ENCODE results near the gene OCA2.
"Not testable (repeated sequence)": the region's sequence is repeated elsewhere in the genome, so short reads cannot be mapped to it uniquely, and the experiment has no call there.

The OCA2 gene

GRCh38 chr15:28002136-28002861, 96.8 kb downstream of the OCA2 start:
- DNase-seq (ENCODE audit: low spot score) = no peak

- no peak for DNase-seq (ENCODE audit: low spot score)
These were observed 97.5 kb downstream of the OCA2 start for GRCh38 chr15:28001641-28002040.

DNA sequence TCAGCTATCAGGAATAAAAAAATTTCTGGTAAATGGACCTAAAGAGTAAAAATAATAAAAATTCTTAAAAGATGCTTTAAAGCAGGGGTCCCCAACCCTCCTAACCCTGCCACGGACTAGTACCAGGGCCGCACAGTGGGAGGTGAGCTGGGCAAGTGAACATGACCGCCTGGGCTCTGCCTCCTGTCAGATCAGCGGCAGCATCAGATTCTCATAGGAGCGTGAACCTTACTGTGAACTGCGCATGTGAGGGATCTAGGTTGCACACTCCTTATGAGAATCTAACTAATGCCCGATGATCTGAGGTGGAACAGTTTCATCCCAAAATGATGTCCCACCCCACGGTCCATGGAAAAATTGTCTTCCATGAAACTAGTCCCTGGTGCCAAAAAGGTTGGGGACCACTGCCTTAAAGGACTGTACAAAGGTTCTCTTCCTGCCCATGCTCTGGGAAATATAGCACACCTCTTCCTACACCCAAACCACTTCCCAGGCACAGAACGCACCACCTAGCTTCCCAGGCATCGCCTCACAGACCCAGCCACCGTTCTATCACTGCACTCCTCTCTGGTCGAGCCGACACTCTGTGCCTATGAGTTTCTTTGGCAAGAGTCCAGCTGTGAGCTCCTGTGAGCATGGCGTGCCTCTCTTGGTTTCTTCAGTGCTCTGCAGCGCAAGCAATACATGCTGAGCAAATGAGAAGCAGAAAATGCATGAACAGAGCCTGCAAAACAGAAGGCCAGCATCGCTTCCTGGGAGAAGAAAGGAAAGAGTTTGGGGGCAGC, 104.9 kb downstream of the OCA2 start:
- no peak for DNase-seq (ENCODE audit: low spot score)

GRCh38 chr15:27993544-27993943, 105.6 kb downstream of the OCA2 start:
- no peak for DNase-seq (ENCODE audit: low spot score)

DNA sequence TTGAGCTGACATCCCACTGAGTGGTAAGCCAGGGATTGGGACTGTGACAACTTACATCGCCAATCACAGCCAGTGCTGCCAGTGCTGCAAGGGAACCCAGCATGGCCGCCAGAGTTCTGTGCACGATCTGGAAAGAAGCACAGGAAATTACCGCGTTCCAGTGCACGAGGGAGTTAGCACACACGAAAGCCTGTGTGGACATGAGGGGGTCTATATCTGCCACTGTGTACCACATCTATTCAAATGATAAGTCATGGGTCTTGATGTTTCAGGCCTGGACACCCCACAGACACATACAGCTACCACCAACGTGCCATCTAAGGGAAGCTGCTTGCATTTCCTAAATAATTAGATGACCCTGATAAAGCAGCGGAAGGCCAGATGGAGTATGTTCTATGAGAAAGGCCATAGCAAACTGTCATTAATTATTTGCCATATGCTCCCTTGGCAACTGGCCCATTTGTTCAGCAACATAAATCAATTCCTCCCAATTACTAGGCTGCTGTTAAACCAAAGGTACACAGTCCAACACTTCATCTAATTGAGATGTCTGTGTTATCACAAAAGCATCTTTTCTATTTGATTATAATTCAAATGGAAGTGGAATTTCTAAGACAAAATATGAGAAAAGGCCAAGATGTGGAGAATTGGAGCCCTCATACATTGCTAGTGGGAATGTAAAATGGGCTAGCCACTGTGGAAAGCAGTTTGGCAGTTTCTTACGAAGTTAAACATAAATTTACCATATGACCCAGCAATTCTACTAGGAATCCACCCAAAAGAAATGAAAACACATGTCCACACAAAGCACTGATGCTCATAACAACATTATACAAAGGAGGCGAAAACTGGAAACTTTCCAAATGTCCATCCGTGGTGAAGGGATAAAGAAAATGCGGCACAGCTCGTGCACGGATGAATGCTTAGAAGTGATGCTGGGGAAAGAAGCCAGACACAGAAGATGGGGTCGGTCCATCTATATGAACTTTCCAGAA, 108.3 kb downstream of the OCA2 start:
- DNase-seq (ENCODE audit: low spot score) = no peak

GRCh38 chr15:27989838-27990237, 109.3 kb downstream of the OCA2 start:
- DNase-seq (ENCODE audit: low spot score) = no peak

GRCh38 chr15:27989427-27989826, 109.7 kb downstream of the OCA2 start:
- no peak for DNase-seq (ENCODE audit: low spot score)

DNA sequence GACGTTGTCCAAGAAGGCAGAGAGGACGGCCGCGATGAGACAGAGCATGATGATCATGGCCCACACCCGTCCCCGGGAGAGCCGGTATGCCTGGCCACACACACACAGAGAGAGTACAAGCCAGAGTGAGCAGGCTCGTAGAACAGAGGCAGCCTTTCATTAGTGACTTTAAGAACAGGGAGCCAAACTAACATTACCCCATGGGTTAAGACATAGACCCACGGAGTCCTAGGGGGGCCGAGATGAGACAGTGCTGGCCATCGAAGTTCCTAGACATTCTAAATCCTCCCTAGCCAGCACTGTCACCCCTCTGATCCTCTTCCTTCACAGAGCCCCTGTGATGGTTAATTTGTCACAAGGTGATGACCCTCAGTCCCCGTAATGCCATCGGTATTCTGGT, 114.0 kb downstream of the OCA2 start:
- no peak for DNase-seq (ENCODE audit: low spot score)

- DNase-seq (ENCODE audit: low spot score) = no peak
These were observed 115.6 kb downstream of the OCA2 start for GRCh38 chr15:27983496-27983895.

DNA sequence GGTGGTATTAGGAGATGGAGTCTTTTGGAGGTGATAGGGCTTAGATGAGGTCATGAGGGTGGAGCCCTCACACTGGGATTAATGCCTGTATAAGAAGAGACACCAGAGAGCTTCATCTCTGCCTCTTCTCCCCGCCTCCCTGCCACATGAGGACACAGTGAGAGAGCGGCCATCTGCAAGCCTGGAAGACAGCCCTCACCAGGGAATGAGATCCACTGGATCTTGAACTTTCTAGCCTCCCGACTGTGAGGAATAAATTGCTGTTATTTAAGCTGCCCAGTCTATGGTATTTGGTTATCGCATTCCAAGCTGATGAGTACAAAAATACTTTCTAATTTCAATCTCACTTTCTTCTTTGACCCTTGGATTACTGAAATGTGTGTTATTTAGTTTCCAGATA, 121.4 kb downstream of the OCA2 start:
- no peak for DNase-seq (ENCODE audit: low spot score)

DNA sequence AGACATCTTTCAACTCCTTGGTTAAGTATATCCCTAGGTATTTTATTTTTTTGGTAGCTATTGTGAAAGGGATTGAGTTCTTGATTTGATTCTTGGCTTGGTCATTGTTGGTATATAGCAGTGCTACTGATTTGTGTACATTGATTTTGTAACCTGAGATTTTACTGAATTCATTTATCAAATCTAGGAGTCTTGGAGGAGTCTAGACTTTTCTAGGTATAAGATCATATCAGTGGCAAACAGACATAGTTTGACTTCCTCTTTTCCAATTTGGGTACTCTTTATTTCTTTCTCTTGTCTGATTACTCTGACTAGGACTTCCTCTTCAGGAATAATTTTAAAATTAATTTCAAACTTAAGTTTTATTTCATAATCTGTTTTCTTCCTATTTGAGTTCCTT, 125.2 kb downstream of the OCA2 start:
- no peak for DNase-seq (ENCODE audit: low spot score)

GRCh38 chr15:27970661-27971392, 128.3 kb downstream of the OCA2 start:
- DNase-seq (ENCODE audit: low spot score) = no peak

DNA sequence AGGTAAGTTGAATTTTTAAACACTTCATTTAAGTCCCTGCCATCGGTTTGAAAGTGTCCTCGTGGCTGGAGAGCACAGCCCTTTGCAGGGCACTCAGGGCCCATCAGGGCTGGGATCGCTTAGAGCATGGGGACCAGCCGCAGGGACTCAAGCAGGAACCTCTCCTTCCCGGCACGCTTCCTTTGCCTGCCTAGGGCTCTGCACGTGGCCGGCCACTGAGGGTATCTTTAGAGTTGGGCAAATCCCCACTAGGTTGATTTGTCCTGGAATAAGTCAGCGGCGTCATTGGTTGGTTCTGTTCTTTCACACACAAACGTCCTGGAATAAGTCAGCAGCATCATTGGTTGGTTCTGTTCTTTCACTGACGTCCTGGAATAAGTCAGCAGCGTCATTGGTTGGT, 131.6 kb downstream of the OCA2 start:
- no peak for DNase-seq (ENCODE audit: low spot score)

DNA sequence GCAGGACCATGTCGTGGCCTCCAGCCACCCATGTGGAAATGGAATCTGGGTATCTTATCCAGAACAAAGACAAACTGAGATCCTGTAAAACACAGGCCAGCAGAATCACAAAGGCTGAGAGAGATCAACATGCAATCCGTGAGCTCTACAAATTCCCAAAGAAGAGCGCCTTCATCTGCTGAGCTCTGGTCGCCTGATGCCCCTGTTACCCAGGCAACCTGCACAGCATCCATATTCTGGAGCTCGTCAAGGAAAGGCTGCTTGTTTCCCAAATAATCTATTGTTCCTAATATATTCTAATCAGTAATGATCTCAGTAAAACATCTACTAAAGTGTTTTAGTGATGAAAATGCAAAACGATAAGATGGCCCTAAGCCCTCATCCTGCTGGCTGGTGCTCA, 133.6 kb downstream of the OCA2 start:
- DNase-seq (ENCODE audit: low spot score) = no peak

DNA sequence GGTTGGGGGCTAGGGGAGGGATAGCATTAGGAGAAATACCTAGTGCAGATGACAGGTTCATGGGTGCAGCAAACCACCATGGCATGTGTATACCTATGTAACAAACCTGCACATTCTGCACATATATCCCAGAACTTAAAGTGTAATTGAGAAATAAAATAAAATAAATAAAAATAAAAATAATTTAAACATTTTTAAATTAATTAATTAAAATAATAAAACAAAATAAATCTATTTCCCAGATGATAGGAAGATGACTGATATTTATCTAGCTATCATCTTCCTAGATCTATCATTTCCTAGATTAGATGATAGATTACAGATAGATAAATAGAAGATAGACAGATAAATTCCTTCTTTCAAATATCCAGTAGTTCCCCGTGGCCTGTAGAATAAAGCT, 137.3 kb downstream of the OCA2 start:
- DNase-seq (ENCODE audit: low spot score) = no peak

GRCh38 chr15:27958911-27959578, 140.1 kb downstream of the OCA2 start:
- no peak for DNase-seq (ENCODE audit: low spot score)

GRCh38 chr15:27956285-27956684, 142.8 kb downstream of the OCA2 start:
- no peak for DNase-seq (ENCODE audit: low spot score)

DNA sequence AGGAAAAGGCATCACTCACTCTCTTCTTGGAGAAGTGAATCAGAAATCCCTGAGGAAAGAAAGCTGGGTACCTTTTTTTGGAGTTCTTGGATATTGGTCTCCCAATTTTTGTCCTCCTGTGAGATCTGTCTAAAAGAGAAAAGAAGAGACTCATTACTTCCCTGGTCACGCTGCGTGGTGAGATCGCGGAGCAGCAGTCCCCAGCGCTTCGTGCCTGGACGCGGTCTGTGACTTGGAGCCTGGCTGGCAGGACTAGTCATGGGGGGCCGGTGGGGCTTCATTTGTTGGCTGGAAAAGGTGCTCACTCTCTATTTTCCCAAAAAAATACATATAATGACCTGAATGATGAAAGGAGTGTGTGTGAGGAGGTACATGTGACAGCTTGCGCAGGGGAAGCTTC, 144.0 kb downstream of the OCA2 start:
- DNase-seq (ENCODE audit: low spot score) = no peak

GRCh38 chr15:27952593-27952992, 146.5 kb downstream of the OCA2 start:
- not testable (repeated sequence) for DNase-seq (ENCODE audit: low spot score)

DNA sequence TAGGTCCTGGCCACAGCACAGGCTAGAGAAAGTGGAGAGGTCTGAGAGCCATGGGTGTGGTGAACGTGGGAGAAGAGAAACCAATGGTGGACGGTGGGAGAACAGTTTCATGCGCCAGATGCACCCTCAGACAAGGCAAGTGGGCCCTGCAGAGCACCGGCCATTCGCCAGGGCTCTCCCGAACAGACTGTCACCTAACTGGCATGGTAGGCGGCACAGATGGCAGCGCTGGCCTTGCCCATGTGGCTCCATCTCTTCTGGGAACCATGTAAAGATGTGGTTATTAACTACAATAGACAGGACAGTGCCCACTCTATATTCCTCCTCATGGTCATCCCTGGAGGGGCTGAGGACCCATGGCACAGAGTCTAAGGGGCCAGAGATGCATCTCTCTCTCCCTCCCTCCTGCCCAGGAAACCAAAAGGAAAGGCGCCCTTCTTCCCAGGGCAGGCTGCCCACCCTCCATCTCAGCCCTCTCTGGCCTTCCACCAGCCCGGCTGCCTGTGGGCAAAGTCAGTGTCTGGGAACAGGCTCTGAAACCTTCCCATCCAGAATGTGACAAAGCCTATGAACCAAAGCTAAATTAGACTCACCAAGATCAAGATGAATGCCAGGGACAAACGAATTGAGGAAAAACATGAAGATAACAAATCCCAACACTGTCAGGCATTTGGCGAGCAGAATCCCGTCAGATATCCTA, 147.8 kb downstream of the OCA2 start:
- DNase-seq (ENCODE audit: low spot score) = no peak

GRCh38 chr15:27949089-27949488, 150.0 kb downstream of the OCA2 start:
- DNase-seq (ENCODE audit: low spot score) = no peak
